Psoas muscle (tissue), 8 donors: ENCODE results near the gene GPX2. TPM values are rescaled to one million over a fixed set of nuclear protein-coding genes. Genes with fewer than 3 reads are reported as not detected.

Experiments used
- ATAC-seq, 4 donors: fragments of 200-7000 bp; cut with Tn5 transposase; one replicate each; pipeline ENCODE4 v1.9.1; 2020; ENCODE audit warnings: moderate library complexity in 3 of 4, mild to moderate bottlenecking in 2 of 4
- DNase-seq, 2 donors: peaks; one replicate each; pipeline ENCODE4 v3.0.0-alpha.2; 2020
- H3K27ac ChIP-seq: fragments of 200-600 bp; one replicate; pipeline ENCODE4 v1.8.0; 2022
- H3K27me3 ChIP-seq, 3 donors: fragments of 200-600 bp in 1 of 3; one replicate each; pipeline versions ENCODE4 v1.6.1 to v1.8.0; 2013 to 2022; ENCODE audit warnings: low read length in 2 of 3, mild to moderate bottlenecking in 2 of 3, moderate library complexity in 1 of 3; ENCODE audit not compliant: insufficient read depth in 3 of 3
- H3K36me3 ChIP-seq, 2 donors: fragments of 200-600 bp in 1 of 2; one replicate each; pipeline versions ENCODE4 v1.6.1 to v1.8.0; 2013 to 2022; ENCODE audit warnings: low read depth in 1 of 2, mild to moderate bottlenecking in 1 of 2, moderate library complexity in 1 of 2; ENCODE audit not compliant: insufficient read depth in 1 of 2
- H3K4me1 ChIP-seq: fragments of 200-600 bp; one replicate; pipeline ENCODE4 v1.8.0; 2022
- H3K4me3 ChIP-seq: fragments of 200-600 bp; one replicate; pipeline ENCODE4 v1.8.0; 2022; ENCODE audit warnings: mild to moderate bottlenecking
- H3K9me3 ChIP-seq: fragments of 200-600 bp; one replicate; pipeline ENCODE4 v1.8.0; 2022
- CTCF ChIP-seq: fragments of 200-600 bp; IDR thresholded peaks from one replicate; pipeline ENCODE4 v1.8.0; 2022; ENCODE audit warnings: antibody characterized with exemption
- WGBS, 3 donors: extraction: QIAGEN DNeasy Blood & Tissue Kit; methylation state at CpG; one replicate each; pipeline versions ENCODE4 v1.1.6 to v1.1.7; 2013; 5-methylcytosine and 5-hydroxymethylcytosine counted together
- intact Hi-C, 2 donors: fragments of 100-400 bp; cut with DNase I; formaldehyde crosslinking; loops; one replicate each; pipeline versions ENCODE4 v1.11.0 to v1.14.2; 2022
- polyA plus RNA-seq, 3 donors: library from polyadenylated mRNA; stranded (reverse); fragments of 200-250 nt; gene quantifications; one replicate each; pipeline ENCODE4 v1.2.3, GENCODE V29; 2013
- total RNA-seq, 4 donors: library from RNA; stranded (reverse); fragmentation: NEBNext Ultra II Directional in 2 of 4; extraction: Animal tissue kit (Norgen Biotek cat#: 25700) in 2 of 4; gene quantifications; one replicate each; pipeline versions ENCODE4 v1.2.1 to v1.2.4, GENCODE V29; 2021 to 2023
- donor health status: healthy with polysubstance abuse.
- donor health status: DM: no; HTN: no; CAD: no; lungs with moderate emphysema.
- donor health status: Bipolar disorder and iron deficiency.
- donor health status: healthy.
- donor health status: DM: yes; HTN: yes; CAD: no.
- donor health status: DM: no; HTN: no; CAD: no.
- donor health status: DM: no; HTN: no; CAD: no.
- donor health status: DM: yes; HTN: yes; CAD: no.

The GPX2 gene
- total and polyA plus RNA-seq, 7 donors: 0.04 to 0.21 TPM; not detected in 5

GRCh38 chr14:64945431-64946178 is 3.1 kb upstream of the GPX2 start:
- peak overlapping the region; percentile 36 for H3K27ac ChIP-seq
- H3K36me3 ChIP-seq: peaks cover 0 to 35% of the 10 kb centered on the region in 2 donors
- no peaks in the 10 kb centered on the region for H3K9me3 ChIP-seq
- TF ChIP-seq CTCF: no peak
- DNase-seq (no peak), ATAC-seq (peak in 1 of 4 donors; percentile 33)
- H3K4me1 ChIP-seq: peaks cover 24% of the 10 kb centered on the region
- H3K4me3 ChIP-seq: no peak overlapping the region
- H3K27me3 ChIP-seq: no peaks in the 10 kb centered on the region
- WGBS, 3 donors: 76 to 87% (median 79%) methylated on average over 12 of the region's 12 CpGs
- intact Hi-C loops: no loop called here

- H3K4me1 ChIP-seq: peaks cover 16% of the 10 kb centered on the region
- no peak overlapping the region for H3K4me3 ChIP-seq
- no peaks in the 10 kb centered on the region for H3K27me3 ChIP-seq
- peaks cover 0 to 39% of the 10 kb centered on the region in 2 donors for H3K36me3 ChIP-seq
- DNase-seq: no peak
- 86 to 95% (median 94%) methylated on average over 4 of the region's 4 CpGs for whole genome bisulfite sequencing, 3 donors
- no peak overlapping the region for H3K27ac ChIP-seq
- H3K9me3 ChIP-seq: no peaks in the 10 kb centered on the region
- intact Hi-C loops: no loop called here
- no peak for ATAC-seq
- no peak for TF ChIP-seq CTCF
Measured at GRCh38 chr14:64944861-64945260, 2.3 kb upstream of the GPX2 start.

- peaks cover 0 to 36% of the 10 kb centered on the region in 2 donors for H3K36me3 ChIP-seq
Measured at GRCh38 chr14:64944041-64944440, 1.5 kb upstream of the GPX2 start.

GRCh38 chr14:64943556-64943955 is 1.0 kb upstream of the GPX2 start:
- no peaks in the 10 kb centered on the region for H3K9me3 ChIP-seq
- H3K36me3 ChIP-seq: peaks cover 0 to 31% of the 10 kb centered on the region in 2 donors
- 81 to 88% (median 85%) methylated on average over 6 of the region's 6 CpGs for WGBS, 3 donors
- ATAC-seq (no peak), DNase-seq (no peak)
- intact Hi-C loops: no loop called here
- H3K27ac ChIP-seq: no peak overlapping the region
- H3K27me3 ChIP-seq: no peaks in the 10 kb centered on the region
- peaks cover 13% of the 10 kb centered on the region for H3K4me1 ChIP-seq
- no peak overlapping the region for H3K4me3 ChIP-seq
- TF ChIP-seq CTCF: no peak

More at GRCh38 chr14:64944041-64944440, 1.5 kb upstream of the GPX2 start:
- no peak overlapping the region for H3K4me3 ChIP-seq
- intact Hi-C loops: no loop called here
- H3K27me3 ChIP-seq: no peaks in the 10 kb centered on the region
- no peaks in the 10 kb centered on the region for H3K9me3 ChIP-seq
- H3K27ac ChIP-seq: no peak overlapping the region
- no peak for TF ChIP-seq CTCF
- ATAC-seq (no peak), DNase-seq (no peak)
- peaks cover 14% of the 10 kb centered on the region for H3K4me1 ChIP-seq
- 80 to 87% (median 81%) methylated on average over 2 of the region's 2 CpGs for whole genome bisulfite sequencing, 3 donors
